ENCODE results near the gene HMCN1. TPM values are rescaled to one million over a fixed set of nuclear protein-coding genes. Genes with fewer than 3 reads are reported as not detected.
A peak's percentile ranks its signal among the peaks of the same experiment; 100 is the strongest.

The HMCN1 gene
- total and polyA plus RNA-seq, 2 donors from 2014 or later: 0.97 to 2.7 TPM

GRCh38 chr1:185795181-185795580 lies 61.0 kb downstream of the HMCN1 start:
- no peaks in the 10 kb centered on the region for H3K36me3 ChIP-seq (ENCODE audit: control insufficient read depth in 2 of 3, insufficient read depth in 3 of 3, low read length in 3 of 3)
- DNase-seq (no peak), FAIRE-seq (no peak)
- no peak for TF ChIP-seq CTCF (IDR thresholded peaks at IDR 0.05; ENCODE audit: borderline replicate concordance, extremely low read depth, insufficient read depth)
- H3K27ac ChIP-seq (ENCODE audit: low read depth in 2 of 2, low read length in 2 of 2): no peak overlapping the region
- H3K9me3 ChIP-seq (ENCODE audit: control insufficient read depth in 2 of 3, insufficient read depth in 1 of 3, low read length in 3 of 3): no peaks in the 10 kb centered on the region
- H3K27me3 ChIP-seq (ENCODE audit: control insufficient read depth, insufficient read depth, low read length): no peaks in the 10 kb centered on the region
- H3K4me3 ChIP-seq (ENCODE audit: low read length in 3 of 3): no peak overlapping the region
- H3K9ac ChIP-seq (ENCODE audit: low read length in 3 of 3): no peak overlapping the region
- intact Hi-C loops (cut with DNase I): no loop called here
- H3K4me1 ChIP-seq (ENCODE audit: control insufficient read depth in 2 of 3, insufficient read depth in 2 of 3, low read depth in 1 of 3, low read length in 3 of 3): no peaks in the 10 kb centered on the region

- Histone ChIP-seq H3K36me3 (ENCODE audit: control insufficient read depth in 2 of 3, insufficient read depth in 3 of 3, low read length in 3 of 3) (no peaks in the 10 kb centered on the region), H3K9me3 (ENCODE audit: control insufficient read depth in 2 of 3, insufficient read depth in 1 of 3, low read length in 3 of 3) (no peaks in the 10 kb centered on the region), H3K4me1 (ENCODE audit: control insufficient read depth in 2 of 3, insufficient read depth in 2 of 3, low read depth in 1 of 3, low read length in 3 of 3) (no peaks in the 10 kb centered on the region), H3K27ac (ENCODE audit: low read depth in 2 of 2, low read length in 2 of 2) (no peak overlapping the region), H3K9ac (ENCODE audit: low read length in 3 of 3) (no peak overlapping the region), H3K27me3 (ENCODE audit: control insufficient read depth, insufficient read depth, low read length) (no peaks in the 10 kb centered on the region), H3K4me3 (ENCODE audit: low read length in 3 of 3) (no peak overlapping the region)
- TF ChIP-seq CTCF (IDR thresholded peaks at IDR 0.05; ENCODE audit: borderline replicate concordance, extremely low read depth, insufficient read depth): no peak
- intact Hi-C loops (cut with DNase I): no loop called here
- FAIRE-seq: no peak
- no peak for DNase-seq
Measured at GRCh38 chr1:185798505-185798904, 64.3 kb downstream of the HMCN1 start.

GRCh38 chr1:185803241-185803640 lies 69.0 kb downstream of the HMCN1 start:
- no peak for TF ChIP-seq CTCF (IDR thresholded peaks at IDR 0.05; ENCODE audit: borderline replicate concordance, extremely low read depth, insufficient read depth)
- H3K9me3 ChIP-seq (ENCODE audit: control insufficient read depth in 2 of 3, insufficient read depth in 1 of 3, low read length in 3 of 3): no peaks in the 10 kb centered on the region
- intact Hi-C loops (cut with DNase I): no loop called here
- no peak overlapping the region for H3K9ac ChIP-seq (ENCODE audit: low read length in 3 of 3)
- no peak overlapping the region for H3K4me3 ChIP-seq (ENCODE audit: low read length in 3 of 3)
- no peaks in the 10 kb centered on the region for H3K27me3 ChIP-seq (ENCODE audit: control insufficient read depth, insufficient read depth, low read length)
- H3K27ac ChIP-seq (ENCODE audit: low read depth in 2 of 2, low read length in 2 of 2): no peak overlapping the region
- H3K4me1 ChIP-seq (ENCODE audit: control insufficient read depth in 2 of 3, insufficient read depth in 2 of 3, low read depth in 1 of 3, low read length in 3 of 3): no peaks in the 10 kb centered on the region
- H3K36me3 ChIP-seq (ENCODE audit: control insufficient read depth in 2 of 3, insufficient read depth in 3 of 3, low read length in 3 of 3): no peaks in the 10 kb centered on the region
- DNase-seq (no peak), FAIRE-seq (peak; percentile 42)

GRCh38 chr1:185804206-185804605 lies 70.0 kb downstream of the HMCN1 start:
- DNase-seq (no peak), FAIRE-seq (no peak)
- H3K4me3 ChIP-seq (ENCODE audit: low read length in 3 of 3): no peak overlapping the region
- no peak overlapping the region for H3K27ac ChIP-seq (ENCODE audit: low read depth in 2 of 2, low read length in 2 of 2)
- H3K9me3 ChIP-seq (ENCODE audit: control insufficient read depth in 2 of 3, insufficient read depth in 1 of 3, low read length in 3 of 3): no peaks in the 10 kb centered on the region
- H3K36me3 ChIP-seq (ENCODE audit: control insufficient read depth in 2 of 3, insufficient read depth in 3 of 3, low read length in 3 of 3): no peaks in the 10 kb centered on the region
- no peaks in the 10 kb centered on the region for H3K27me3 ChIP-seq (ENCODE audit: control insufficient read depth, insufficient read depth, low read length)
- no peak for TF ChIP-seq CTCF (IDR thresholded peaks at IDR 0.05; ENCODE audit: borderline replicate concordance, extremely low read depth, insufficient read depth)
- no peak overlapping the region for H3K9ac ChIP-seq (ENCODE audit: low read length in 3 of 3)
- H3K4me1 ChIP-seq (ENCODE audit: control insufficient read depth in 2 of 3, insufficient read depth in 2 of 3, low read depth in 1 of 3, low read length in 3 of 3): no peaks in the 10 kb centered on the region
- intact Hi-C loops (cut with DNase I): no loop called here

Data from kidney (tissue), 14 donors.